CD4-positive, alpha-beta memory T cell (primary cell): ENCODE measurements around the gene ELF2. TPM values are rescaled to one million over a fixed set of nuclear protein-coding genes. Genes with fewer than 3 reads are reported as not detected.
"Not testable (repeated sequence)": the region's sequence is repeated elsewhere in the genome, so short reads cannot be mapped to it uniquely, and the experiment has no call there.

ENCODE experiments used
- CTCF ChIA-PET: fragments of 350-600 bp; sonication (Branson Sonifier 250); formaldehyde crosslinking; loops from one replicate; lab custom pipeline; 2021; ENCODE audit warnings: inconsistent platforms; ENCODE audit not compliant: partially characterized antibody; lab: Charles Lee
- POLR2A ChIA-PET: fragments of 350-600 bp; sonication (Branson Sonifier 250); formaldehyde crosslinking; loops from one replicate; lab custom pipeline; 2021; ENCODE audit not compliant: partially characterized antibody; lab: Charles Lee
- DNase-seq, 5 donors: peaks; one replicate each; pipeline versions ENCODE4 v3.0.0 to v3.0.0-alpha.2; 2020 to 2022; ENCODE audit warnings: mixed read lengths in 1 of 5
- H3K27ac ChIP-seq: one replicate; pipeline ENCODE4 v1.7.0; 2013; ENCODE audit warnings: low read depth, low read length
- H3K27me3 ChIP-seq: 2 replicates; pipeline ENCODE4 v1.7.0; 2013; ENCODE audit warnings: mild to moderate bottlenecking, low read length, moderate library complexity; ENCODE audit not compliant: insufficient read depth
- H3K36me3 ChIP-seq: 2 replicates; pipeline ENCODE4 v1.7.0; 2013; ENCODE audit warnings: mild to moderate bottlenecking, low read length, moderate library complexity; ENCODE audit not compliant: insufficient read depth
- H3K4me1 ChIP-seq: 2 replicates; pipeline ENCODE4 v1.7.0; 2013; ENCODE audit warnings: mild to moderate bottlenecking, low read length, moderate library complexity; ENCODE audit not compliant: insufficient read depth
- H3K4me3 ChIP-seq, 2 donors: one replicate each; pipeline ENCODE4 v1.7.0; 2013; ENCODE audit warnings: low read length in 2 of 2, mild to moderate bottlenecking in 1 of 2
- H3K9me3 ChIP-seq, 2 donors: one replicate each; pipeline ENCODE4 v1.7.0; 2013; ENCODE audit warnings: low read length in 2 of 2, control low read depth in 1 of 2; ENCODE audit not compliant: control insufficient read depth in 1 of 2
- H3K27ac Mint-ChIP-seq, 7 donors: one replicate each; pipeline ENCODE4 v1.8.0; 2020 to 2021; ENCODE audit warnings: mixed read lengths in 7 of 7, mild to moderate bottlenecking in 6 of 7, inconsistent platforms in 3 of 7, moderate library complexity in 3 of 7
- H3K27me3 Mint-ChIP-seq, 2 donors: one replicate each; pipeline ENCODE4 v1.8.0; 2020 to 2021; ENCODE audit warnings: mixed read lengths in 2 of 2
- H3K36me3 Mint-ChIP-seq, 2 donors: one replicate each; pipeline ENCODE4 v1.8.0; 2020 to 2021; ENCODE audit warnings: mixed read lengths in 2 of 2, inconsistent platforms in 1 of 2, mild to moderate bottlenecking in 1 of 2
- H3K4me1 Mint-ChIP-seq, 4 donors: one replicate each; pipeline ENCODE4 v1.8.0; 2020 to 2021; ENCODE audit warnings: mixed read lengths in 4 of 4, mild to moderate bottlenecking in 1 of 4
- H3K4me3 Mint-ChIP-seq, 8 donors: one replicate each; pipeline ENCODE4 v1.8.0; 2020 to 2021; ENCODE audit warnings: mixed read lengths in 8 of 8, mild to moderate bottlenecking in 7 of 8, moderate library complexity in 6 of 8, inconsistent platforms in 3 of 8
- H3K9me3 Mint-ChIP-seq, 8 donors: one replicate each; pipeline ENCODE4 v1.8.0; 2020 to 2021; ENCODE audit warnings: mixed read lengths in 8 of 8, mild to moderate bottlenecking in 5 of 8, inconsistent platforms in 3 of 8, moderate library complexity in 1 of 8
- intact Hi-C: fragments of 100-400 bp; cut with micrococcal nuclease; formaldehyde crosslinking; loops from one replicate; pipeline ENCODE4 v1.15.1; 2023
- polyA plus RNA-seq, 2 donors: library from polyadenylated mRNA; unstranded; fragments of 300-500 nt; fragmentation: Illumina TruSeq; gene quantifications; one replicate each; pipeline ENCODE4 v1.2.3, GENCODE V29; 2021
- total RNA-seq, 2 experiments: library from RNA; stranded (reverse); gene quantifications; one replicate each; pipeline ENCODE4 v1.2.3, GENCODE V29; 2021

The ELF2 gene
- total and polyA plus RNA-seq, 4 experiments from 2014 or later = 27.4 to 81.4 (median 57.4) TPM

DNA sequence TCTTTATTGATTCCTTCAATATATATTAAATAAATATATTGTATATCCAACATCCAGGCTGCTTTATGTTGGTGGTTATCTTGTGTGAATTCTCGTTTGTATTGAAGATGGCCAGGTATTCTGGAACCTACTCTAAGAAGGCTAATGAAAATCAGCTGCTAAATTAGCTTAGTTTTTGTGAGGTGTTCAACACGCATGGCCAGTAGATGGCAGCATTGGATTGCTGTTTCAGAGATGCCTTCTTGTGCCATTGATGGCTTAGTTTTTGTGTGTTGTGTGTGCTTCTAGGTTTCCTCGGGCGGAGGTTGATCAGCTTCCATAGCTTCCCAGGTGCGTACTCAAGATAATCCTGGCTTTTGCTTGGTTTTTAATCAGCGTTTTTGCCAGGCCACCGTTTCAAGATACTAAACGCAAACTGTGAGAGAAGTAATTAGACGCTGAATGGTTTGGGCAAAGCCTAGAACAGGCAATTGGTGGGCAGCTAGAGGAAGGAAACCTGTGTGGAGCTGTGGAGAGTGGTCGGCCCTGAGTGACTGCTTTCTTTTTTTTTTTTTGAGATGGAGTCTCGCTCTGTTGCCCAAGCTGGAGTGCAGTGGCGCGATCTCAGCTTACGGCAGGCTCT lies 146.3 kb downstream of the ELF2 start:
- no peaks in the 10 kb centered on the region for H3K9me3 ChIP-seq
- Mint-ChIP-seq H3K4me1 (peaks cover 6 to 11% (median 8%) of the 10 kb centered on the region in 4 donors), H3K9me3 (no peaks in the 10 kb centered on the region), H3K36me3 (no peaks in the 10 kb centered on the region), H3K27me3 (no peaks in the 10 kb centered on the region), H3K27ac (peak overlapping the region in 5 of 7 donors; percentile 0 to 58 (median 19)), H3K4me3 (no peak overlapping the region)
- no peak overlapping the region for H3K27ac ChIP-seq
- POLR2A ChIA-PET = interaction anchor here (0.6 to 3.2 kb wide), 8 partner anchors 15 to 422 kb away, joined by 3 to 25 read pairs (median 4); partner anchors contain the start of genes ELF2, NAA15, NDUFC1 and NOCT
- CTCF ChIA-PET = interaction anchor here (0.6 to 7.0 kb wide), 73 partner anchors 8 to 1357 kb away, joined by 3 to 122 read pairs (median 5); partner anchors contain the start of genes MGST2, NAA15, NOCT and RAB33B
- intact Hi-C loops = loop anchor here (1.0 to 10.0 kb wide), 6 partner anchors 55 to 384 kb away; partner anchors contain the start of gene ELF2
- H3K4me3 ChIP-seq = no peak overlapping the region
- DNase-seq = peak; percentile 72 to 76 (median 74)
- peaks cover 6% of the 10 kb centered on the region for H3K36me3 ChIP-seq
- peaks cover 3% of the 10 kb centered on the region for H3K4me1 ChIP-seq
- H3K27me3 ChIP-seq = no peaks in the 10 kb centered on the region

DNA sequence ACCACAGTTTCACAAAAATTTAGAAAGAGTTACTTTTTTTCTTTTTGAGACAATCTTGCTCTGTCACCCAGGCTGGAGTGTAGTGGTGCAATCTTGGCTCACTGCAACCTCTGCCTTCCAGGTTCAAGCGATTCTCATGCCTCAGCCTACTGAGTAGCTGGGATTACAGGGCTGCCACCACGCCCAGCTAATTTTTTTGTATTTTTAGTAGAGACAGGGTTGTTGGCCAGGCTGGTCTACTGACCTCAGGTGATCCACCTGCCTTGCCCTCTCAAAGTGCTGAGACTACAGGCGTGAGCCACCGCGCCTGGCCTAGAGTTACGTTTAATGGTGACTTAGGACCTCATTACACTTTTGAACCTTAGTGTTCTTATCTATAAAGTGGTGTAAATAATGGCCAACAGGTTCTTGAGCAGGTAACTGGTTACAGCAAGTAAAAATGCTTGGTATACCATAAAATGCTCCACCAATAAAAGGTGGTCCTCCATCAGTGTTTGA lies 147.1 kb downstream of the ELF2 start:
- POLR2A ChIA-PET = interaction anchor here (0.6 to 3.2 kb wide), 9 partner anchors 14 to 491 kb away, joined by 3 to 25 read pairs (median 4); partner anchors contain the start of genes ELF2, NAA15, NDUFC1 and NOCT
- not testable (repeated sequence) for H3K9me3 Mint-ChIP-seq, H3K4me3 ChIP-seq, H3K9me3 ChIP-seq, H3K36me3 Mint-ChIP-seq, H3K4me1 ChIP-seq, H3K4me1 Mint-ChIP-seq, H3K27me3 Mint-ChIP-seq, H3K27ac Mint-ChIP-seq, H3K27ac ChIP-seq, H3K27me3 ChIP-seq, H3K36me3 ChIP-seq, H3K4me3 Mint-ChIP-seq, DNase-seq
- intact Hi-C loops = loop anchor here (1.0 to 10.0 kb wide), 6 partner anchors 55 to 385 kb away; partner anchors contain the start of gene ELF2
- CTCF ChIA-PET = interaction anchor here (0.6 to 7.0 kb wide), 68 partner anchors 9 to 1358 kb away, joined by 3 to 122 read pairs (median 5); partner anchors contain the start of genes MGST2, NAA15, NOCT and RAB33B

DNA sequence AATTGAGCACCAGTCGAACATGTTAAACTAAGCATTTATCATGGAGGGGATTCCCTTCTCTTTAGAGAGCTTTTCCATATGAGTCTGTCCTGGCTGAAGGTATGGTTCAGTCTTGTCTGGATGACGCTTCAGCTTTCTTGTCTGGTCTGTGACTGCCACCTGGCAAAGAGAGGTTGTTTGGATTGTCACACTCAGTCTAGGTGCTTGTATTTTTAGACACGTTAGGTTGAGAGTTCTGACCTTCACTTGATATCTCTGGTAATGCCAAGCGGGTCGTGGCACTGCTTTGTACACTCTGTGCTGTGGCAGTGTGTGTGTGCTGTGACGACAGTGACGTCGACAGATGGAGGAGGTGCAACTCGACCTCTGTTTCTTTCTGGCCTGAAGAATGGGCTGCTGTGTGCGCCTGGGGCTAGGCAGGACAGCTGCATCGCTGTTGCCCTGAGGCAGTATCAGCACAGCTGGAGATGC lies 148.8 kb downstream of the ELF2 start:
- Mint-ChIP-seq H3K27ac (peak overlapping the region in 2 of 7 donors; percentile 27 to 42), H3K4me3 (no peak overlapping the region), H3K9me3 (no peaks in the 10 kb centered on the region), H3K27me3 (no peaks in the 10 kb centered on the region), H3K36me3 (no peaks in the 10 kb centered on the region), H3K4me1 (peaks cover 3 to 7% (median 6%) of the 10 kb centered on the region in 4 donors)
- H3K27me3 ChIP-seq = no peaks in the 10 kb centered on the region
- H3K4me3 ChIP-seq = no peak overlapping the region
- H3K36me3 ChIP-seq = peaks cover 6% of the 10 kb centered on the region
- peaks cover 3% of the 10 kb centered on the region for H3K4me1 ChIP-seq
- H3K9me3 ChIP-seq = no peaks in the 10 kb centered on the region
- no peak overlapping the region for H3K27ac ChIP-seq
- DNase-seq = no peak
- CTCF ChIA-PET = interaction anchor here (0.9 to 7.0 kb wide), 8 partner anchors 10 to 521 kb away, joined by 3 to 122 read pairs (median 3); partner anchors contain the start of gene NOCT
- intact Hi-C loops = no loop called here
- POLR2A ChIA-PET = interaction anchor here (3.0 kb wide), 1 partner anchor 12 kb away, joined by 19 read pairs; the partner anchor contains the start of gene NOCT

DNA sequence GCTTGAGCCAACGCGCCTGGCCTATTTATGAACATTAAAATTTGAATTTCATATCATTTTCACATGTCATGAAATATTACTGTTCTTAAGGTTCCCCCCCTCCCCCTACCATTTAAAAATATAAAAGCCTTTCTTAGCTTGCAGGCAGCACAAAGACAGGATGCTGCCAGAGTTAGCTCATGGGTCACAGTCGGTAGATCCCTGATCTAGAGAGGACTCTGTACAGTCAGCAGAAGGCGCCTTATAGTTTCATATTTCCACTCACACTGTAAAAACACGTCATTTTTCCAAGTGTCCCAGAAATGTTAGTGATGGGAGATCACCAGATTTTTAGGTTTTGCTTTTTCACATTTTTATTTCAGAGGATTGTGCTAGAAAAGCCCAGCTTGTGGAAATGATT lies 149.2 kb downstream of the ELF2 start:
- no peak overlapping the region for H3K4me3 Mint-ChIP-seq
- POLR2A ChIA-PET = no interaction called here
- H3K27me3 ChIP-seq = no peaks in the 10 kb centered on the region
- H3K27ac ChIP-seq = no peak overlapping the region
- H3K27ac Mint-ChIP-seq = no peak overlapping the region
- H3K27me3 Mint-ChIP-seq = no peaks in the 10 kb centered on the region
- no peaks in the 10 kb centered on the region for H3K9me3 ChIP-seq
- DNase-seq = no peak
- H3K9me3 Mint-ChIP-seq = no peaks in the 10 kb centered on the region
- H3K36me3 ChIP-seq = peaks cover 6% of the 10 kb centered on the region
- intact Hi-C loops = no loop called here
- H3K4me1 ChIP-seq = peaks cover 3% of the 10 kb centered on the region
- H3K4me3 ChIP-seq = no peak overlapping the region
- no peaks in the 10 kb centered on the region for H3K36me3 Mint-ChIP-seq
- H3K4me1 Mint-ChIP-seq = peaks cover 5 to 7% (median 6%) of the 10 kb centered on the region in 4 donors
- CTCF ChIA-PET = interaction anchor here (0.9 to 7.0 kb wide), 7 partner anchors 10 to 522 kb away, joined by 3 to 122 read pairs (median 3); partner anchors contain the start of gene NOCT

DNA sequence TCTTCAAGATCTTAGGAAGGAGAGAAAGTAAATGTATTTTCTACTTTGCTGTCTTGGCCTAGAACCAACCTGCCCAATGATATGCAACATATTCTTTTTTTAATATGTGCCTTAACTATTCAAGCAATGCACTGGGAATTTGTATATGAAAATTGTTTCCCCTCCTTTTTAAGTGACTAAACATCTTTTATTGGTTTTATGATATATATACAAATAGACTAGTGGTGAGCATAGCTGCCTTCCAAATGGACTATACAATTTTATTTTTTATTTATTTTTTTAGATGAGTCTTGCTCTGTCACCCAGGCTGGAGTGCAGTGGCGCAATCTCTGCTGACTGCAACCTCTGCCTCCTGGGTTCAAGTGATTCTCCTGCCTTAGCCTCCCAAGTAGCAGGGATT lies 151.2 kb downstream of the ELF2 start:
- Histone ChIP-seq H3K36me3 (peaks cover 6% of the 10 kb centered on the region), H3K27me3 (no peaks in the 10 kb centered on the region), H3K4me1 (peaks cover 2% of the 10 kb centered on the region), H3K27ac (no peak overlapping the region), H3K4me3 (no peak overlapping the region), H3K9me3 (no peaks in the 10 kb centered on the region)
- CTCF ChIA-PET = no interaction called here
- no peak overlapping the region for H3K4me3 Mint-ChIP-seq
- no peaks in the 10 kb centered on the region for H3K9me3 Mint-ChIP-seq
- no peaks in the 10 kb centered on the region for H3K27me3 Mint-ChIP-seq
- DNase-seq = no peak
- POLR2A ChIA-PET = no interaction called here
- no peaks in the 10 kb centered on the region for H3K36me3 Mint-ChIP-seq
- intact Hi-C loops = no loop called here
- H3K4me1 Mint-ChIP-seq = peaks cover 2 to 4% (median 4%) of the 10 kb centered on the region in 4 donors
- peak overlapping the region in 1 of 7 donors; percentile 46 for H3K27ac Mint-ChIP-seq

DNA sequence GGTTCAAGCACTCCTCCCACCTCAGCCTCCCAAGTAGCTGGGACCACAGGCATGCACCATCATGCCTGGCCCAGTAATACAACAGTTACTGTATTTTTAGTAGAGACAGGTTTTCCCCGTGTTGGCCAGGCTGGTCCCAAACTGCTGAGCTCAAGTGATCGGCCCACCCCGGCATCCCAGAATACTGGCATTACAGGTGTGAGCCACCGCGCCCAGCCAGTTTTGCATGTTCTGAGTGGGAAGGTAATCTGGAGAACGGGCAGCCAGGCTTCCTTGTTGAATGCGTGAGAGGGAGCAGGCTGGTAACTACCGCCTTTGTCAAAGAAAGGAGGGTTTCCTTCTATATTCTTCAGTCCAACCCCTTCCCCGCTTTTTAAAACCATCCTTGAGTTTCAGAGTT lies 152.3 kb downstream of the ELF2 start:
- Histone ChIP-seq H3K27me3 (no peaks in the 10 kb centered on the region), H3K4me3 (no peak overlapping the region), H3K4me1 (no peaks in the 10 kb centered on the region), H3K36me3 (peaks cover 6% of the 10 kb centered on the region), H3K27ac (no peak overlapping the region), H3K9me3 (no peaks in the 10 kb centered on the region)
- H3K4me1 Mint-ChIP-seq = peaks cover 0 to 7% (median 2%) of the 10 kb centered on the region in 4 donors
- DNase-seq = no peak
- POLR2A ChIA-PET = interaction anchor here (0.6 kb wide), 1 partner anchor 221 kb away, joined by 3 read pairs; no protein-coding TSS in a partner anchor
- H3K4me3 Mint-ChIP-seq = no peak overlapping the region
- no peaks in the 10 kb centered on the region for H3K27me3 Mint-ChIP-seq
- H3K36me3 Mint-ChIP-seq = no peaks in the 10 kb centered on the region
- intact Hi-C loops = no loop called here
- CTCF ChIA-PET = interaction anchor here (0.8 to 1.4 kb wide), 2 partner anchors 9 to 75 kb away, joined by 3 read pairs; partner anchors contain the start of gene NOCT
- H3K27ac Mint-ChIP-seq = peak overlapping the region in 1 of 7 donors; percentile 52
- H3K9me3 Mint-ChIP-seq = no peaks in the 10 kb centered on the region

DNA sequence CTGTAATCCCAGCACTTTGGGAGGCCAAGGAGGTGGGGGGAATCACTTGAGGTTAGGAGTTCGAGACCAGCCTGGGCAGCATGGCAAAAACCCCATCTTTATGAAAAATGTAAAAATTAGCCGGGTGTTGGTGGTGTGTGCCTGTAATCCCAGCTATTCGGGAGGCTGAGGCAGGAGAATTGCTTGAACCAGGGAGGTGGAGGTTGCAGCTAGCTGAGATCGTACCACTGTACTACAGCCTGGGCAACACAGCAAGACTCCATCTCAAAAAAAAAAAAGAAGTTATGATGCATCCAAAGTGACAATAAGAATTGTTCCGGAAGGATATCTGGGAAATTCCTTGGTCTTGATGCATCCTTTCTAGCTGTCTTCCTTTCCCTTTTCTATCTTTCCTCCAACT lies 154.2 kb downstream of the ELF2 start:
- POLR2A ChIA-PET = no interaction called here
- H3K36me3 ChIP-seq = no peaks in the 10 kb centered on the region

More for the DNA sequence above, 154.2 kb downstream of the ELF2 start:
- Mint-ChIP-seq H3K4me1 (peaks cover 2 to 17% (median 6%) of the 10 kb centered on the region in 4 donors), H3K27ac (no peak overlapping the region), H3K27me3 (no peaks in the 10 kb centered on the region), H3K9me3 (no peaks in the 10 kb centered on the region), H3K4me3 (no peak overlapping the region), H3K36me3 (no peaks in the 10 kb centered on the region)
- Histone ChIP-seq H3K9me3 (no peaks in the 10 kb centered on the region), H3K27ac (no peak overlapping the region), H3K27me3 (no peaks in the 10 kb centered on the region), H3K4me1 (no peaks in the 10 kb centered on the region), H3K4me3 (no peak overlapping the region)
- no peak for DNase-seq
- CTCF ChIA-PET = interaction anchor here (9.8 kb wide), 1 partner anchor 7 kb away, joined by 122 read pairs; no protein-coding TSS in a partner anchor
- intact Hi-C loops = no loop called here
